ENCODE results near the gene PTEN. TPM values are rescaled to one million over a fixed set of nuclear protein-coding genes. Genes with fewer than 3 reads are reported as not detected.
A peak's percentile ranks its signal among the peaks of the same experiment; 100 is the strongest.
"Not testable (repeated sequence)": the region's sequence is repeated elsewhere in the genome, so short reads cannot be mapped to it uniquely, and the experiment has no call there.

PTEN gene
- total and polyA plus RNA-seq, 5 donors = 28.2 to 80.2 (median 74.8) TPM

- intact Hi-C loops (cut with DNase I) = loop anchor here in 2 of 4 donors (5.0 to 10.0 kb wide), 5 partner anchors 252 to 525 kb away; no protein-coding TSS in a partner anchor
- peak overlapping the region; percentile 77 for H3K4me3 ChIP-seq (ENCODE audit: low read length)
- H3K9me3 ChIP-seq (ENCODE audit: control insufficient read depth, low read length) = no peaks in the 10 kb centered on the region
- H3K27me3 ChIP-seq (ENCODE audit: control insufficient read depth, insufficient read depth) = no peaks in the 10 kb centered on the region
- DNase-seq (no peak), ATAC-seq (peak; percentile 2 to 19)
- H3K27ac ChIP-seq (ENCODE audit: low read length) = peak overlapping the region; percentile 99
- no peaks in the 10 kb centered on the region for H3K4me1 ChIP-seq (ENCODE audit: control insufficient read depth, insufficient read depth, low read length)
- under 1% methylated on average over 21 of the region's 21 CpGs for WGBS
These were observed 759 bp upstream of the PTEN start for GRCh38 chr10:87862679-87863052.

DNA sequence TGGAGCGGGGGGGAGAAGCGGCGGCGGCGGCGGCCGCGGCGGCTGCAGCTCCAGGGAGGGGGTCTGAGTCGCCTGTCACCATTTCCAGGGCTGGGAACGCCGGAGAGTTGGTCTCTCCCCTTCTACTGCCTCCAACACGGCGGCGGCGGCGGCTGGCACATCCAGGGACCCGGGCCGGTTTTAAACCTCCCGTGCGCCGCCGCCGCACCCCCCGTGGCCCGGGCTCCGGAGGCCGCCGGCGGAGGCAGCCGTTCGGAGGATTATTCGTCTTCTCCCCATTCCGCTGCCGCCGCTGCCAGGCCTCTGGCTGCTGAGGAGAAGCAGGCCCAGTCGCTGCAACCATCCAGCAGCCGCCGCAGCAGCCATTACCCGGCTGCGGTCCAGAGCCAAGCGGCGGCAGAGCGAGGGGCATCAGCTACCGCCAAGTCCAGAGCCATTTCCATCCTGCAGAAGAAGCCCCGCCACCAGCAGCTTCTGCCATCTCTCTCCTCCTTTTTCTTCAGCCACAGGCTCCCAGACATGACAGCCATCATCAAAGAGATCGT is 598 bp downstream of the PTEN start:
- ATAC-seq; H3K4me1 ChIP-seq (ENCODE audit: control insufficient read depth, insufficient read depth, low read length); H3K9me3 ChIP-seq (ENCODE audit: control insufficient read depth, low read length); H3K27me3 ChIP-seq (ENCODE audit: control insufficient read depth, insufficient read depth): not testable (repeated sequence)
- under 1% methylated on average over 47 of the region's 47 CpGs for WGBS
- H3K4me3 ChIP-seq (ENCODE audit: low read length) = peak overlapping the region; percentile 77
- peak overlapping the region; percentile 99 for H3K27ac ChIP-seq (ENCODE audit: low read length)
- intact Hi-C loops (cut with DNase I) = loop anchor here in 2 of 4 donors (5.0 to 10.0 kb wide), 5 partner anchors 251 to 523 kb away; no protein-coding TSS in a partner anchor
- DNase-seq = peak; percentile 31 to 74 (median 74)

DNA sequence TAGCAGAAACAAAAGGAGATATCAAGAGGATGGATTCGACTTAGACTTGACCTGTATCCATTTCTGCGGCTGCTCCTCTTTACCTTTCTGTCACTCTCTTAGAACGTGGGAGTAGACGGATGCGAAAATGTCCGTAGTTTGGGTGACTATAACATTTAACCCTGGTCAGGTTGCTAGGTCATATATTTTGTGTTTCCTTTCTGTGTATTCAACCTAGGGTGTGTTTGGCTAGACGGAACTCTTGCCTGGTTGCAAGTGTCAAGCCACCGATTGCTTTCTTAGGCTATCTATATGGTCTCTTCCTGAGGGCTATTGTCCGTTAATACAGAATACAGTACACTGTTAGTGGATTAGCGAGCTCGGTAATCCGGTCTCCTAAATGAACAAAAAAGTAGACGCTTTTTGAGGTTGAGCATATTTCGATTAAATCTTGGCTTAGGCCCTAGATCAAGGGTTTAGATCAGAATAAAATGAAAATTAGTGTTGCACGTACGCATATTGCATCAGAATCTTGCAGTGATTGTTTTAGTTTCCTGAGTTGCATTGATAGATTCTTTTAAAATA is 1.2 kb downstream of the PTEN start:
- Histone ChIP-seq H3K4me3 (ENCODE audit: low read length) (peak overlapping the region; percentile 77), H3K27ac (ENCODE audit: low read length) (peak overlapping the region; percentile 91), H3K27me3 (ENCODE audit: control insufficient read depth, insufficient read depth) (no peaks in the 10 kb centered on the region), H3K4me1 (ENCODE audit: control insufficient read depth, insufficient read depth, low read length) (no peaks in the 10 kb centered on the region), H3K9me3 (ENCODE audit: control insufficient read depth, low read length) (no peaks in the 10 kb centered on the region)
- intact Hi-C loops (cut with DNase I) = loop anchor here in 3 of 4 donors (5.0 to 10.0 kb wide), 5 partner anchors 250 to 523 kb away; no protein-coding TSS in a partner anchor
- DNase-seq (no peak), ATAC-seq (no peak)
- WGBS = under 1% methylated on average over 16 of the region's 16 CpGs

DNA sequence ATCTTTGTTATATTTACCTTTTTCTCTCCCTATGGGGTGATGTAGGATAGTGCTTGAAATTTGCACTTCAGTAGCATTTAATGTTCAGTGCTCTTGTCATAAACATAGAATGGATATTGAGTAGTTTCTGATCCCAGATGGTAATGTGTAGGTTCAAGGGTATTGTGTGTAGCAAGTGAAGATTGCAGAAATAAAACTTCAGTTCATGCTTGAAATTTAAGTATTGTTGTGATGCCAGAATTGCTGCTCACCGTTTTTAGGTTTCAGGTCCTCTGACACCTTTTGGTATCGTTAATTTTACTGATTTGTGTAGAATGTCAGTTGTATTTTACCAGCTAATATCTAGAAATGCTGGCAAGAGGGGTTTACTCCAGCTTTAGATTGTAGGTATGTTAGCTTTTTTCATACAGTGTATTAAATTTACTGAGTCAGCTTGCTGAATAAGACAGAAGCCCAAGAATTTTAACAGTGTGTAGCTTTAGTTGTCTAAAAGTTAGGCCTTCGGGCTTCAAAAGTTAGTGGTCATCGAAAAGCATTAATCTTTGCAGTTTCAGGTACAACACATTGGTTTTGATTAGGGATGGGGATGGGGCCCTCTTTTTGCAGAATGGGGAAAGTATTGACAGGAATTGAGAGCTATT is 1.9 kb downstream of the PTEN start:
- DNase-seq (no peak), ATAC-seq (no peak)
- no peaks in the 10 kb centered on the region for H3K27me3 ChIP-seq (ENCODE audit: control insufficient read depth, insufficient read depth)
- intact Hi-C loops (cut with DNase I) = loop anchor here in 2 of 4 donors (5.0 to 10.0 kb wide), 3 partner anchors 249 to 522 kb away; no protein-coding TSS in a partner anchor
- 2% methylated on average over 4 of the region's 4 CpGs for WGBS
- no peak overlapping the region for H3K27ac ChIP-seq (ENCODE audit: low read length)
- H3K9me3 ChIP-seq (ENCODE audit: control insufficient read depth, low read length) = no peaks in the 10 kb centered on the region
- H3K4me3 ChIP-seq (ENCODE audit: low read length) = peak overlapping the region; percentile 77
- H3K4me1 ChIP-seq (ENCODE audit: control insufficient read depth, insufficient read depth, low read length) = no peaks in the 10 kb centered on the region

DNA sequence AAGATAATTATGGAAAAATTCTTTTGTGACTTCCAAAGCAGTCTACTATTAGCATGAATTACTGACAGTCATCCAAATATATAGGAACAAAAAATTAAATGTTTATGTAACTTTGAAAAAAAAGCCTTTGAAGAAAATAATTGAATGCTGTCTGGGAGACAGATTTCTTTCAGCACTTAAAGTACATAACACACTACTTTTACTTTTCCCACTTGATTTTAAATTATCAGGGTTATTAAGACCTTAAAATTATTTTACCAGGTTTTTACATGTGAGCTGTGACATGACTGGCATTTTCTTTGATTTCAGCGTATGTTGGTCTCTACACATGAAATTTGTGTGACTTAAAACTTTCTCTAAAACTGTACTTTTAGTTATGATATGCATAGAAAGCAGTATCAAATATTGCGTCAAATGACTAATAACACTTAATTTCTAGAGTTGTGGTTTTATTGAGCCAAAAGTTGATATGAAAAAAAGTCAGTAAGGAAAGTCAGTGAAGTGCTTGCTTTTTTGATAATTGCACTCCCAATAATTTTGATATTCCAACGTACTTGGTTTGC is 3.1 kb downstream of the PTEN start:
- peak overlapping the region; percentile 77 for H3K4me3 ChIP-seq (ENCODE audit: low read length)
- H3K9me3 ChIP-seq (ENCODE audit: control insufficient read depth, low read length) = no peaks in the 10 kb centered on the region
- no peak overlapping the region for H3K27ac ChIP-seq (ENCODE audit: low read length)
- H3K27me3 ChIP-seq (ENCODE audit: control insufficient read depth, insufficient read depth) = no peaks in the 10 kb centered on the region
- 3% methylated on average over 3 of the region's 3 CpGs for WGBS
- DNase-seq (no peak), ATAC-seq (no peak)
- H3K4me1 ChIP-seq (ENCODE audit: control insufficient read depth, insufficient read depth, low read length) = peaks cover 2% of the 10 kb centered on the region
- intact Hi-C loops (cut with DNase I) = loop anchor here in 2 of 4 donors (5.0 to 10.0 kb wide), 3 partner anchors 248 to 521 kb away; no protein-coding TSS in a partner anchor

DNA sequence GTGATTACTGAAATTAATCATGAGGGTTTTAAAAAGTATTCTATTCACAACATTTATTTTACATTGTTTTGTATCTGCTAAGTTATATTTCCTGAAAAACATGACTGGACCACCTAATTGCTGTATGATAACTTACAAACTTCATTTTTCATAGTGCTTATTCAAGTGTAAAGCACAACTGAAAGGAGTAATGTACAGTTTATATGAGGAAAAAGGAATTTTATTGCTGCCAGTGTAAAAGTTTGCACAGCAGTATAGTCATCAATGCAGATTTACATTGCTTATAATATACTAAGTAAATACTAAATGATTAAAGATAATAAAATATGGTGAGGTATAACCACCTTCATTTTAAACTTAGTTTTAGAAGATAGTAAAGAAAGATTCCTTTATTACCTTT is 4.0 kb downstream of the PTEN start:
- intact Hi-C loops (cut with DNase I) = loop anchor here in 2 of 4 donors (5.0 to 10.0 kb wide), 3 partner anchors 247 to 520 kb away; no protein-coding TSS in a partner anchor
- H3K9me3 ChIP-seq (ENCODE audit: control insufficient read depth, low read length) = no peaks in the 10 kb centered on the region
- peaks cover 3% of the 10 kb centered on the region for H3K4me1 ChIP-seq (ENCODE audit: control insufficient read depth, insufficient read depth, low read length)
- no peak for DNase-seq
- no peak for ATAC-seq
- peak overlapping the region; percentile 77 for H3K4me3 ChIP-seq (ENCODE audit: low read length)
- H3K27me3 ChIP-seq (ENCODE audit: control insufficient read depth, insufficient read depth) = no peaks in the 10 kb centered on the region
- H3K27ac ChIP-seq (ENCODE audit: low read length) = no peak overlapping the region

DNA sequence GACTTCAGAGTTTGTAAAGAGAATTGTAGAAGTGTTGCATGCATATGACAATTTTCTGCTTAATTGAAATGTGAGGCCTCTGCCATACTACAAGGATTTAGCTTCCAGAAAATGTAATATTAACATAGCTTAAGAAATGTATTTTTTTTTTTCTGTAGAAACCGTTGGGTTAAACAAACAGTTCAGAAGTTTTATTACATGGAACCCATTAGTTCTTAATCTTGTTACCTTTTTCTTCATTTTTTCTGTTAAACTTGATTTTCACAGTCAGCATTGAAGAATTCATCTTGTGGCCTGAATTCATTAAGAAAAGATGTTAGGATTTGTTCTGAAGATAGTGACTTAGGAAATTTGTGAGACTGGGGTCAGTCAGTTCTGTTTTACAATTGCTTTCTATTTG is 4.9 kb downstream of the PTEN start:
- Histone ChIP-seq H3K9me3 (ENCODE audit: control insufficient read depth, low read length) (no peaks in the 10 kb centered on the region), H3K27ac (ENCODE audit: low read length) (no peak overlapping the region), H3K27me3 (ENCODE audit: control insufficient read depth, insufficient read depth) (no peaks in the 10 kb centered on the region), H3K4me3 (ENCODE audit: low read length) (peak overlapping the region; percentile 77), H3K4me1 (ENCODE audit: control insufficient read depth, insufficient read depth, low read length) (peaks cover 3% of the 10 kb centered on the region)
- DNase-seq = no peak
- no peak for ATAC-seq
- intact Hi-C loops (cut with DNase I) = loop anchor here in 2 of 4 donors (5.0 to 10.0 kb wide), 3 partner anchors 247 to 519 kb away; no protein-coding TSS in a partner anchor
- WGBS = 13% methylated on average over 1 of the region's 1 CpG

GRCh38 chr10:87869139-87869538 is 5.7 kb downstream of the PTEN start:
- not testable (repeated sequence) for DNase-seq; ATAC-seq; H3K4me1 ChIP-seq (ENCODE audit: control insufficient read depth, insufficient read depth, low read length); H3K27me3 ChIP-seq (ENCODE audit: control insufficient read depth, insufficient read depth); H3K9me3 ChIP-seq (ENCODE audit: control insufficient read depth, low read length)
- H3K4me3 ChIP-seq (ENCODE audit: low read length) = peak overlapping the region; percentile 77
- H3K27ac ChIP-seq (ENCODE audit: low read length) = peak overlapping the region; percentile 8
- WGBS = 82% methylated on average over 9 of the region's 9 CpGs
- intact Hi-C loops (cut with DNase I) = loop anchor here in 2 of 4 donors (5.0 to 10.0 kb wide), 3 partner anchors 246 to 518 kb away; no protein-coding TSS in a partner anchor

GRCh38 chr10:87869773-87870551 is 6.5 kb downstream of the PTEN start:
- no peaks in the 10 kb centered on the region for H3K9me3 ChIP-seq (ENCODE audit: control insufficient read depth, low read length)
- DNase-seq (no peak), ATAC-seq (no peak)
- peaks cover 5% of the 10 kb centered on the region for H3K4me1 ChIP-seq (ENCODE audit: control insufficient read depth, insufficient read depth, low read length)
- intact Hi-C loops (cut with DNase I) = loop anchor here in 3 of 4 donors (5.0 to 10.0 kb wide), 4 partner anchors 65 to 517 kb away; no protein-coding TSS in a partner anchor
- no peak overlapping the region for H3K27ac ChIP-seq (ENCODE audit: low read length)
- no peaks in the 10 kb centered on the region for H3K27me3 ChIP-seq (ENCODE audit: control insufficient read depth, insufficient read depth)
- 62% methylated on average over 3 of the region's 3 CpGs for WGBS
- H3K4me3 ChIP-seq (ENCODE audit: low read length) = peak overlapping the region; percentile 35

DNA sequence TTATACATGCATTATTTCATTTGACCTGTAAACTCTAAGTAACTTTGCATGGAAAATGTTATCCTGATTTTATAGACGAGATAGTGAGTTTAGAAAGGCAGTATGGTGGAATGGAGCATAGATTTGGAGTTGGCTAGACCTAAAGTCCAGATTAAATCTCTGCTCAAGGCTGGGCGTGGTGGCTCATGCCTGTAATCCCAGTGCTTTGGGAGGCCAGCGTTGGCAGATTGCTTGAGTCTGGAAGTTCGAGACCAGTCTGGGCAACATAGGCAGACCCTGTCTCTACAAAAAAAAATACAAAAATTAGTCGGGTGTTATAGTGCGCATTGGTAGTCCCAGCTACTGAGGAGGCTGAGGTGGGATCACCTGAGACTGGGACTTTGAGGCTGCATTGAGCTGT is 9.4 kb downstream of the PTEN start:
- no peaks in the 10 kb centered on the region for H3K27me3 ChIP-seq (ENCODE audit: control insufficient read depth, insufficient read depth)
- DNase-seq = no peak
- H3K9me3 ChIP-seq (ENCODE audit: control insufficient read depth, low read length) = no peaks in the 10 kb centered on the region
- WGBS = 96% methylated on average over 6 of the region's 6 CpGs
- H3K4me3 ChIP-seq (ENCODE audit: low read length) = no peak overlapping the region
- ATAC-seq = peak in 1 of 2 donors; percentile 16
- peaks cover 5% of the 10 kb centered on the region for H3K4me1 ChIP-seq (ENCODE audit: control insufficient read depth, insufficient read depth, low read length)
- intact Hi-C loops (cut with DNase I) = loop anchor here in 1 of 4 donors (10.0 kb wide), 1 partner anchor 62 kb away; no protein-coding TSS in a partner anchor
- H3K27ac ChIP-seq (ENCODE audit: low read length) = no peak overlapping the region

All from right cardiac atrium (tissue), 5 donors.